ENCODE measurements around the gene RRP1. TPM values are rescaled to one million over a fixed set of nuclear protein-coding genes. Genes with fewer than 3 reads are reported as not detected.

Gene RRP1
- polyA plus RNA-seq, 1 of the 3 experiments (the other 2 are of a cell fraction): 22.7 TPM

GRCh38 chr21:43832648-43833047 lies 43.3 kb downstream of the RRP1 start:
- peak; percentile 25 for DNase-seq
- no peaks in the 10 kb centered on the region for H3K9me3 ChIP-seq
- ChIA-PET CTCF (interaction anchor here (0.8 kb wide), 1 partner anchor 143 kb away, joined by 3 read pairs; no protein-coding TSS in a partner anchor), POLR2A (no interaction called here)
- H3K36me3 ChIP-seq (replicated peaks in 1 of 2; ENCODE audit: control insufficient read depth in 1 of 2, insufficient read depth in 2 of 2, low read length in 1 of 2): no peaks in the 10 kb centered on the region
- WGBS (ENCODE audit: low lambda C conversion rate): 34% methylated on average over 2 of the region's 10 CpGs
- no peak overlapping the region for H3K4me2 ChIP-seq
- no peak overlapping the region for H3K27ac ChIP-seq (ENCODE audit: low read depth in 2 of 2, low read length in 1 of 2)
- H3K79me2 ChIP-seq (ENCODE audit: insufficient read depth): no peaks in the 10 kb centered on the region
- no peaks in the 10 kb centered on the region for H4K20me1 ChIP-seq (ENCODE audit: insufficient read depth)
- no peak overlapping the region for H3K9ac ChIP-seq
- H3K4me3 ChIP-seq (ENCODE audit: low read depth in 2 of 2, low read length in 1 of 2): no peak overlapping the region
- peaks cover 11% of the 10 kb centered on the region; the same call in 1 of the 2 replicates for H3K27me3 ChIP-seq (ENCODE audit: insufficient read depth)
- no peak overlapping the region for H2AFZ ChIP-seq (ENCODE audit: low read depth)
- TF ChIP-seq CHD2 (IDR thresholded peaks at IDR 0.05; ENCODE audit: low read length, partially characterized antibody) (no peak), ELF1 (IDR thresholded peaks at IDR 0.05) (no peak), TCF12 (IDR thresholded peaks at IDR 0.05) (no peak), EZH2phosphoT487 (IDR thresholded peaks at IDR 0.05; ENCODE audit: borderline replicate concordance, low read depth) (no peak), FOXM1 (IDR thresholded peaks at IDR 0.05; ENCODE audit: low read depth) (no peak), JUND (IDR thresholded peaks at IDR 0.05) (no peak), PBX3 (IDR thresholded peaks at IDR 0.05) (no peak), EP300 (IDR thresholded peaks at IDR 0.05; ENCODE audit: borderline replicate concordance in 1 of 2, low read depth in 1 of 2, low read length in 1 of 2) (no peak), GATA2 (CRISPR knock-in tag; IDR thresholded peaks at IDR 0.05) (no peak), RXRA (IDR thresholded peaks at IDR 0.05; ENCODE audit: borderline replicate concordance, low read depth) (no peak), REST (IDR thresholded peaks at IDR 0.05; ENCODE audit: low read depth, low read length) (no peak), MXI1 (IDR thresholded peaks at IDR 0.05; ENCODE audit: low read depth, low read length) (no peak), FOSL2 (IDR thresholded peaks at IDR 0.05; ENCODE audit: borderline replicate concordance, low read depth) (no peak), RAD21 (IDR thresholded peaks at IDR 0.05; ENCODE audit: low read length) (no peak)
- TF ChIP-seq, protein P1, sequence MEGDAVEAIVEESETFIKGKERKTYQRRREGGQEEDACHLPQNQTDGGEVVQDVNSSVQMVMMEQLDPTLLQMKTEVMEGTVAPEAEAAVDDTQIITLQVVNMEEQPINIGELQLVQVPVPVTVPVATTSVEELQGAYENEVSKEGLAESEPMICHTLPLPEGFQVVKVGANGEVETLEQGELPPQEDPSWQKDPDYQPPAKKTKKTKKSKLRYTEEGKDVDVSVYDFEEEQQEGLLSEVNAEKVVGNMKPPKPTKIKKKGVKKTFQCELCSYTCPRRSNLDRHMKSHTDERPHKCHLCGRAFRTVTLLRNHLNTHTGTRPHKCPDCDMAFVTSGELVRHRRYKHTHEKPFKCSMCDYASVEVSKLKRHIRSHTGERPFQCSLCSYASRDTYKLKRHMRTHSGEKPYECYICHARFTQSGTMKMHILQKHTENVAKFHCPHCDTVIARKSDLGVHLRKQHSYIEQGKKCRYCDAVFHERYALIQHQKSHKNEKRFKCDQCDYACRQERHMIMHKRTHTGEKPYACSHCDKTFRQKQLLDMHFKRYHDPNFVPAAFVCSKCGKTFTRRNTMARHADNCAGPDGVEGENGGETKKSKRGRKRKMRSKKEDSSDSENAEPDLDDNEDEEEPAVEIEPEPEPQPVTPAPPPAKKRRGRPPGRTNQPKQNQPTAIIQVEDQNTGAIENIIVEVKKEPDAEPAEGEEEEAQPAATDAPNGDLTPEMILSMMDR (IDR thresholded peaks at IDR 0.05): no peak
- H3K9me2 ChIP-seq: no peaks in the 10 kb centered on the region
- no peaks in the 10 kb centered on the region; a peak in 1 of 4 replicates for H3K4me1 ChIP-seq (ENCODE audit: control insufficient read depth in 1 of 2, insufficient read depth in 2 of 2, low read depth in 1 of 2, low read length in 1 of 2)
- H3F3A ChIP-seq (replicated peaks; ENCODE audit: insufficient read depth): no peaks in the 10 kb centered on the region
